HEK293 (cell line): Measurements from ENCODE around the gene PRSS33.

ENCODE experiments used
- CTCF ChIA-PET: fragments of 350-600 bp; formaldehyde crosslinking; extraction: SDS; loops from one replicate; lab custom pipeline; 2021; ENCODE audit warnings: antibody characterized with exemption; lab: Yijun Ruan, JAX
- POLR2A ChIA-PET: fragments of 300-600 bp; formaldehyde crosslinking; extraction: SDS; loops from one replicate; lab custom pipeline; 2020; ENCODE audit warnings: antibody characterized with exemption, inconsistent platforms; lab: Yijun Ruan, JAX
- H3K27ac ChIP-seq: fragments of 200-500 bp; sonication (Bioruptor generic); 2 replicates; pipeline ENCODE4 v1.5.1; 2014; ENCODE audit warnings: low read depth, low read length, control low read depth, inconsistent platforms; ENCODE audit errors: extremely low read depth
- H3K36me3 ChIP-seq, 2 experiments: fragments of 200-500 bp in 1 of 2; sonication (Bioruptor generic) in 1 of 2; 1 replicate in 1 of 2; 2 replicates in 1 of 2; pipeline ENCODE4 v1.5.1; 2014 to 2017; ENCODE audit warnings: inconsistent platforms in 2 of 2, low read length in 2 of 2; ENCODE audit not compliant: control insufficient read depth in 2 of 2, insufficient read depth in 1 of 2
- H3K4me1 ChIP-seq: fragments of 200-500 bp; sonication (Bioruptor generic); 2 replicates; pipeline ENCODE4 v1.5.1; 2014; ENCODE audit warnings: mild to moderate bottlenecking, low read length, inconsistent platforms; ENCODE audit not compliant: control insufficient read depth, insufficient read depth
- H3K4me3 ChIP-seq: 2 replicates; pipeline ENCODE4 v1.5.1; 2011; ENCODE audit warnings: low read depth, mild to moderate bottlenecking, control low read depth, low read length, moderate library complexity
- H3K9me3 ChIP-seq: fragments of 200-500 bp; sonication (Bioruptor generic); 2 replicates; pipeline ENCODE4 v1.5.1; 2014; ENCODE audit warnings: low read depth, low read length, inconsistent platforms; ENCODE audit not compliant: control insufficient read depth, insufficient read depth
- KLF1 ChIP-seq: fragments of 450-650 bp; formaldehyde crosslinking; IDR thresholded peaks from 2 replicates; pipeline ENCODE4 v1.5.1; 2016; ENCODE audit warnings: missing biosample characterization, missing genetic modification characterization
- KLF17 ChIP-seq: fragments of 450-650 bp; formaldehyde crosslinking; IDR thresholded peaks from 2 replicates; pipeline ENCODE4 v1.5.1; 2016; ENCODE audit warnings: missing biosample characterization, missing genetic modification characterization
- RBAK ChIP-seq: fragments of 450-650 bp; formaldehyde crosslinking; IDR thresholded peaks from 2 replicates; pipeline ENCODE4 v1.5.1; 2016; ENCODE audit warnings: missing biosample characterization, missing genetic modification characterization
- SCRT1 ChIP-seq: fragments of 450-650 bp; formaldehyde crosslinking; IDR thresholded peaks from 2 replicates; pipeline ENCODE4 v1.5.1; 2016; ENCODE audit warnings: missing biosample characterization, missing genetic modification characterization, borderline replicate concordance
- SCRT2 ChIP-seq: fragments of 450-650 bp; formaldehyde crosslinking; IDR thresholded peaks from 2 replicates; pipeline ENCODE4 v1.5.1; 2016; ENCODE audit warnings: missing biosample characterization, missing genetic modification characterization
- ZIC2 ChIP-seq: fragments of 450-650 bp; formaldehyde crosslinking; IDR thresholded peaks from 2 replicates; pipeline ENCODE4 v1.5.1; 2016; ENCODE audit warnings: missing biosample characterization, missing genetic modification characterization
- ZNF148 ChIP-seq: fragments of 450-650 bp; formaldehyde crosslinking; IDR thresholded peaks from 2 replicates; pipeline ENCODE4 v1.5.0; 2017; ENCODE audit warnings: missing biosample characterization, missing genetic modification characterization, borderline replicate concordance
- ZNF16 ChIP-seq: fragments of 450-650 bp; formaldehyde crosslinking; IDR thresholded peaks from 2 replicates; pipeline ENCODE4 v1.5.1; 2016; ENCODE audit warnings: low read depth, missing biosample characterization, missing genetic modification characterization
- ZNF223 ChIP-seq: fragments of 450-650 bp; formaldehyde crosslinking; IDR thresholded peaks from 2 replicates; pipeline ENCODE4 v1.5.1; 2016; ENCODE audit warnings: missing biosample characterization, missing genetic modification characterization
- ZNF341 ChIP-seq: fragments of 450-650 bp; formaldehyde crosslinking; IDR thresholded peaks from 2 replicates; pipeline ENCODE4; 2016; ENCODE audit warnings: low read depth, missing biosample characterization, missing genetic modification characterization
- ZNF560 ChIP-seq: fragments of 450-650 bp; formaldehyde crosslinking; IDR thresholded peaks from 2 replicates; pipeline ENCODE4 v1.5.1; 2017; ENCODE audit warnings: missing biosample characterization, missing genetic modification characterization, borderline replicate concordance
- ZNF600 ChIP-seq: fragments of 450-650 bp; formaldehyde crosslinking; IDR thresholded peaks from 2 replicates; pipeline ENCODE4 v1.5.1; 2016; ENCODE audit warnings: missing biosample characterization, missing genetic modification characterization
- TF ChIP-seq, protein P1 (sequence below): fragments of 450-650 bp; formaldehyde crosslinking; IDR thresholded peaks from 2 replicates; pipeline ENCODE4 v1.5.1; 2016; ENCODE audit warnings: missing biosample characterization, missing genetic modification characterization
- TF ChIP-seq, protein P2 (sequence below): fragments of 450-650 bp; formaldehyde crosslinking; IDR thresholded peaks from 2 replicates; pipeline ENCODE4 v1.5.1; 2016; ENCODE audit warnings: missing biosample characterization, missing genetic modification characterization
- TF ChIP-seq, protein P3 (sequence below): fragments of 450-650 bp; formaldehyde crosslinking; IDR thresholded peaks from 2 replicates; pipeline ENCODE4 v1.5.1; 2016; ENCODE audit warnings: missing biosample characterization, missing genetic modification characterization

PRSS33 gene

GRCh38 chr16:2779978-2780898 lies 7.1 kb downstream of the PRSS33 start:
- TF ChIP-seq ZNF600, result peak; percentile 47; the same call in 1 of the 2 replicates
- no peak for TF ChIP-seq RBAK (tag by site-specific recombination)
- peak; percentile 87 for TF ChIP-seq KLF1 (tag by site-specific recombination)
- TF ChIP-seq, protein P1, sequence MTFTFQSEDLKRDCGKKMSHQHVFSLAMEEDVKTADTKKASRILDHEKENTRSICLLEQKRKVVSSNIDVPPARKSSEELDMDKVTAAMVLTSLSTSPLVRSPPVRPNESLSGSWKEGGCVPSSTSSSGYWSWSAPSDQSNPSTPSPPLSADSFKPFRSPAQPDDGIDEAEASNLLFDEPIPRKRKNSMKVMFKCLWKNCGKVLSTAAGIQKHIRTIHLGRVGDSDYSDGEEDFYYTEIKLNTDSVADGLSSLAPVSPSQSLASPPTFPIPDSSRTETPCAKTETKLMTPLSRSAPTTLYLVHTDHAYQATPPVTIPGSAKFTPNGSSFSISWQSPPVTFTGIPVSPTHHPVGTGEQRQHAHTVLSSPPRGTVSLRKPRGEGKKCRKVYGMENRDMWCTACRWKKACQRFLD (tag by site-specific recombination), result no peak
- no peak for TF ChIP-seq ZNF223 (tag by site-specific recombination)
- peak; percentile 75; the same call in 1 of the 2 replicates for TF ChIP-seq SCRT1 (tag by site-specific recombination)
- TF ChIP-seq KLF17 (tag by site-specific recombination), result peak; percentile 43; the same call in 1 of the 2 replicates
- peak; percentile 82 for TF ChIP-seq SCRT2 (tag by site-specific recombination)
- TF ChIP-seq ZNF16, result no peak
- Histone ChIP-seq H3K27ac (no peak overlapping the region), H3K36me3 (peaks cover 0 to 9% of the 10 kb centered on the region in 2 experiments; a peak in 1 of 3 replicates), H3K4me1 (peaks cover 2% of the 10 kb centered on the region; the same call in 1 of the 2 replicates), H3K9me3 (no peaks in the 10 kb centered on the region), H3K4me3 (no peak overlapping the region)
- POLR2A ChIA-PET, result no interaction called here
- CTCF ChIA-PET, result interaction anchor here (1.2 to 1.7 kb wide), 2 partner anchors 92 to 147 kb away, joined by 3 to 4 read pairs; no protein-coding TSS in a partner anchor

DNA sequence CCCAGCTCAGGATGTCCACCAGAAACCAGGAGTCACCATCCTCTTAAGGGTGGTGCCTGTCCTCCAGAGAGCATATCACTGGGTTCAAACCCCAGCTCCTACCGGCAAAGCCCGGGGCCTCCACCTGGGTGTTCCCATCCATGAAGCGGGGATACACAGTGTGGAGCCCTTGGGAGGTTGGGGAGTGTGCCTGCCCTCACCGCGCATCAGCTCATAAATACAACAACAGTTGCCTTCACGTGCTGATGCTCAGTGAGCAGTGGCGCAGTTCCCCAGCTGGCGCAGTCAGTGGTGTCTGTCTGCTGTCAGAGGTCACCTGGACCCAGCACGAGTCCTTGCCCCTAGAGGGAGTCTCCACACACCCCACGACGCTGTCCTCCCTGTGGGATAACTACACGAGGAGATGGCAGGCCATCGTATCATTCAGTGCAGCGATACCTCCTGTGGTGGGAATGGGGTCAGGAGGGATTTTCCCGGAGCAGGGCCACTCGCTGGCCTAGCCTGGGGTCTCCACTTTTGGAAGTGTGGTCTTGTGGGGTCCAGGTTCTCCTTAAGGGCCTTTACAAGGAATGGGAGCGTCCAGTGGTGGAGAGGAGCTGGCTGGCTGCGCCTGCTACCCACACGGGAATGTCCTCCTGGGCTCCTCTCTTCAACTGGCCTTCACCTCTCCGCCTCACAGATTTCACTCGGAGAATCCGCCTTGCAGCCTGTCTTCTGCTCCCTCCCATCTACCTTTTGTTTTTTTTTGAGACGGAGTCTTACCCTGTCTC lies 8.0 kb downstream of the PRSS33 start:
- TF ChIP-seq ZNF341 (tag by site-specific recombination), result no peak
- TF ChIP-seq, protein P2, sequence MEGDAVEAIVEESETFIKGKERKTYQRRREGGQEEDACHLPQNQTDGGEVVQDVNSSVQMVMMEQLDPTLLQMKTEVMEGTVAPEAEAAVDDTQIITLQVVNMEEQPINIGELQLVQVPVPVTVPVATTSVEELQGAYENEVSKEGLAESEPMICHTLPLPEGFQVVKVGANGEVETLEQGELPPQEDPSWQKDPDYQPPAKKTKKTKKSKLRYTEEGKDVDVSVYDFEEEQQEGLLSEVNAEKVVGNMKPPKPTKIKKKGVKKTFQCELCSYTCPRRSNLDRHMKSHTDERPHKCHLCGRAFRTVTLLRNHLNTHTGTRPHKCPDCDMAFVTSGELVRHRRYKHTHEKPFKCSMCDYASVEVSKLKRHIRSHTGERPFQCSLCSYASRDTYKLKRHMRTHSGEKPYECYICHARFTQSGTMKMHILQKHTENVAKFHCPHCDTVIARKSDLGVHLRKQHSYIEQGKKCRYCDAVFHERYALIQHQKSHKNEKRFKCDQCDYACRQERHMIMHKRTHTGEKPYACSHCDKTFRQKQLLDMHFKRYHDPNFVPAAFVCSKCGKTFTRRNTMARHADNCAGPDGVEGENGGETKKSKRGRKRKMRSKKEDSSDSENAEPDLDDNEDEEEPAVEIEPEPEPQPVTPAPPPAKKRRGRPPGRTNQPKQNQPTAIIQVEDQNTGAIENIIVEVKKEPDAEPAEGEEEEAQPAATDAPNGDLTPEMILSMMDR (tag by site-specific recombination), result 0 out of 2 replicates have a peak, but pooled peaks have one; percentile 23
- TF ChIP-seq, protein P3, sequence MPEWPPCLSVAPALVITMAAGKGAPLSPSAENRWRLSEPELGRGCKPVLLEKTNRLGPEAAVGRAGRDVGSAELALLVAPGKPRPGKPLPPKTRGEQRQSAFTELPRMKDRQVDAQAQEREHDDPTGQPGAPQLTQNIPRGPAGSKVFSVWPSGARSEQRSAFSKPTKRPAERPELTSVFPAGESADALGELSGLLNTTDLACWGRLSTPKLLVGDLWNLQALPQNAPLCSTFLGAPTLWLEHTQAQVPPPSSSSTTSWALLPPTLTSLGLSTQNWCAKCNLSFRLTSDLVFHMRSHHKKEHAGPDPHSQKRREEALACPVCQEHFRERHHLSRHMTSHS (tag by site-specific recombination), result no peak
- TF ChIP-seq ZNF560 (tag by site-specific recombination), result no peak
- no peak for TF ChIP-seq ZNF148 (tag by site-specific recombination)
- TF ChIP-seq ZIC2 (tag by site-specific recombination), result 0 out of 2 replicates have a peak, but pooled peaks have one; percentile 12
- TF ChIP-seq, all 188 proteins: peak for 2
- no peak overlapping the region for H3K27ac ChIP-seq
- CTCF ChIA-PET, result interaction anchor here (0.5 to 2.3 kb wide), 4 partner anchors 25 to 679 kb away, joined by 3 to 11 read pairs (median 4); no protein-coding TSS in a partner anchor

More for the DNA sequence above, 8.0 kb downstream of the PRSS33 start:
- Histone ChIP-seq H3K36me3 (peaks cover 0 to 18% of the 10 kb centered on the region in 2 experiments; a peak in 1 of 3 replicates), H3K9me3 (no peaks in the 10 kb centered on the region), H3K4me1 (peaks cover 2% of the 10 kb centered on the region; the same call in 1 of the 2 replicates), H3K4me3 (no peak overlapping the region)
- POLR2A ChIA-PET, result interaction anchor here (1.0 to 4.2 kb wide), 6 partner anchors 26 to 184 kb away, joined by 3 to 22 read pairs (median 4); partner anchors contain the start of genes FLYWCH1, KREMEN2 and SRRM2
